HEK293T (cell line): ENCODE measurements around the gene ZNF32.

ENCODE experiments used
- CTCF ChIA-PET: fragments of 350-600 bp; formaldehyde crosslinking; extraction: SDS; loops from one replicate; lab custom pipeline; 2021; ENCODE audit warnings: antibody characterized with exemption, inconsistent platforms; lab: Yijun Ruan, JAX
- POLR2A ChIA-PET: fragments of 350-600 bp; formaldehyde crosslinking; extraction: SDS; loops from one replicate; lab custom pipeline; 2020; ENCODE audit warnings: antibody characterized with exemption, inconsistent platforms; lab: Yijun Ruan, JAX
- DNase-seq: peaks from one replicate; pipeline ENCODE4 v3.0.0; 2012; ENCODE audit warnings: mixed read lengths; ENCODE audit errors: extremely low spot score
- ARNT ChIP-seq: fragments of 450-650 bp; IDR thresholded peaks from 2 replicates; pipeline ENCODE4 v1.6.1; 2017; ENCODE audit warnings: mild to moderate bottlenecking
- BHLHE40 ChIP-seq: fragments of 450-650 bp; IDR thresholded peaks from 2 replicates; pipeline ENCODE4 v1.6.1; 2016; ENCODE audit warnings: mild to moderate bottlenecking, moderate library complexity, borderline replicate concordance
- CTBP1 ChIP-seq: fragments of 450-650 bp; IDR thresholded peaks from 2 replicates; pipeline ENCODE4 v1.6.1; 2016; ENCODE audit warnings: borderline replicate concordance
- ELF4 ChIP-seq: fragments of 450-650 bp; IDR thresholded peaks from 2 replicates; pipeline ENCODE4 v1.6.1; 2017; ENCODE audit warnings: antibody characterized with exemption
- FOXA1 ChIP-seq: fragments of 450-650 bp; IDR thresholded peaks from 2 replicates; pipeline ENCODE4 v1.6.1; 2016; ENCODE audit warnings: mild to moderate bottlenecking
- FOXK2 ChIP-seq: fragments of 450-650 bp; IDR thresholded peaks from 2 replicates; pipeline ENCODE4 v1.6.1; 2016; ENCODE audit warnings: mild to moderate bottlenecking
- FOXM1 ChIP-seq: fragments of 450-650 bp; IDR thresholded peaks from 2 replicates; pipeline ENCODE4 v1.6.1; 2017; ENCODE audit warnings: mild to moderate bottlenecking, borderline replicate concordance
- HDGF ChIP-seq: fragments of 450-650 bp; IDR thresholded peaks from 2 replicates; pipeline ENCODE4 v1.6.1; 2017; ENCODE audit warnings: antibody characterized with exemption, borderline replicate concordance
- L3MBTL2 ChIP-seq: fragments of 450-650 bp; conservative IDR thresholded peaks from 2 replicates; pipeline ENCODE4 v1.6.1; 2016; ENCODE audit warnings: mild to moderate bottlenecking
- LEF1 ChIP-seq: fragments of 450-650 bp; IDR thresholded peaks from 2 replicates; pipeline ENCODE4 v1.6.1; 2017; ENCODE audit warnings: mild to moderate bottlenecking, borderline replicate concordance
- NFRKB ChIP-seq: fragments of 450-650 bp; IDR thresholded peaks from 2 replicates; pipeline ENCODE4 v1.6.1; 2016; ENCODE audit warnings: mild to moderate bottlenecking, moderate library complexity
- PKNOX1 ChIP-seq: fragments of 450-650 bp; IDR thresholded peaks from 2 replicates; pipeline ENCODE4 v1.6.1; 2016
- SP1 ChIP-seq: fragments of 450-650 bp; IDR thresholded peaks from 2 replicates; pipeline ENCODE4 v1.6.1; 2017
- SUZ12 ChIP-seq: fragments of 450-650 bp; IDR thresholded peaks from 2 replicates; pipeline ENCODE4 v1.6.1; 2016; ENCODE audit warnings: mild to moderate bottlenecking
- TARDBP ChIP-seq: fragments of 450-650 bp; IDR thresholded peaks from 2 replicates; pipeline ENCODE4 v1.6.1; 2016
- ZNF384 ChIP-seq: fragments of 450-650 bp; IDR thresholded peaks from 2 replicates; pipeline ENCODE4 v1.6.1; 2016

ZNF32 gene

GRCh38 chr10:43679509-43679908 lies 30.8 kb upstream of the ZNF32 start:
- DNase-seq: no peak
- TF ChIP-seq LEF1 (no peak), CTBP1 (no peak), PKNOX1 (no peak), FOXM1 (no peak), ELF4 (no peak), BHLHE40 (no peak), FOXK2 (no peak), L3MBTL2 (no peak), SP1 (no peak), SUZ12 (no peak), HDGF (no peak), ZNF384 (no peak), FOXA1 (no peak), ARNT (no peak)
- ChIA-PET POLR2A (no interaction called here), CTCF (no interaction called here)

GRCh38 chr10:43678654-43679053 lies 30.0 kb upstream of the ZNF32 start:
- POLR2A ChIA-PET: no interaction called here
- no peak for TF ChIP-seq ELF4
- TF ChIP-seq PKNOX1: no peak
- TF ChIP-seq SP1: no peak
- TF ChIP-seq FOXK2: no peak
- no peak for TF ChIP-seq HDGF
- TF ChIP-seq TARDBP: no peak
- TF ChIP-seq SUZ12: no peak
- TF ChIP-seq LEF1: no peak
- TF ChIP-seq BHLHE40: no peak
- TF ChIP-seq CTBP1: no peak
- TF ChIP-seq FOXA1: no peak
- no peak for TF ChIP-seq FOXM1
- TF ChIP-seq NFRKB: no peak
- CTCF ChIA-PET: no interaction called here
- no peak for DNase-seq

GRCh38 chr10:43676901-43677300 lies 28.2 kb upstream of the ZNF32 start:
- ChIA-PET CTCF (no interaction called here), POLR2A (no interaction called here)
- no peak for TF ChIP-seq CTBP1

GRCh38 chr10:43676331-43676730 lies 27.6 kb upstream of the ZNF32 start:
- no peak for TF ChIP-seq SP1
- TF ChIP-seq L3MBTL2: no peak
- CTCF ChIA-PET: no interaction called here
- POLR2A ChIA-PET: no interaction called here
- DNase-seq: no peak

More at GRCh38 chr10:43676901-43677300, 28.2 kb upstream of the ZNF32 start:
- no peak for DNase-seq

GRCh38 chr10:43674553-43675210 lies 26.0 kb upstream of the ZNF32 start:
- TF ChIP-seq FOXM1: no peak
- TF ChIP-seq HDGF: no peak
- TF ChIP-seq ZNF384: no peak
- no peak for TF ChIP-seq BHLHE40
- TF ChIP-seq L3MBTL2: no peak
- TF ChIP-seq ARNT: no peak
- TF ChIP-seq CTBP1: no peak
- no peak for TF ChIP-seq PKNOX1
- no peak for TF ChIP-seq TARDBP
- TF ChIP-seq SP1: no peak
- no peak for TF ChIP-seq FOXA1
- no peak for TF ChIP-seq ELF4
- no peak for TF ChIP-seq NFRKB
- DNase-seq: no peak
- ChIA-PET POLR2A (no interaction called here), CTCF (no interaction called here)

- DNase-seq: no peak
- ChIA-PET POLR2A (no interaction called here), CTCF (interaction anchor here (1.1 kb wide), 1 partner anchor 17 kb away, joined by 3 read pairs; no protein-coding TSS in a partner anchor)
- no peak for TF ChIP-seq ELF4
- TF ChIP-seq FOXA1: no peak
- no peak for TF ChIP-seq ARNT
- TF ChIP-seq NFRKB: no peak
- TF ChIP-seq FOXM1: no peak
- no peak for TF ChIP-seq BHLHE40
- no peak for TF ChIP-seq TARDBP
- TF ChIP-seq HDGF: no peak
- no peak for TF ChIP-seq PKNOX1
- no peak for TF ChIP-seq L3MBTL2
- no peak for TF ChIP-seq FOXK2
Observed at GRCh38 chr10:43673471-43673870, 24.8 kb upstream of the ZNF32 start.
